CD4-positive, alpha-beta T cell treated with Interleukin-17A for 1 hour (primary cell): ENCODE measurements around the gene CACNB4.
"Not testable (repeated sequence)": the region's sequence is repeated elsewhere in the genome, so short reads cannot be mapped to it uniquely, and the experiment has no call there.

Experiments
- DNase-seq: peaks from one replicate; pipeline ENCODE4 v3.0.0-alpha.2; 2020

The CACNB4 gene

GRCh38 chr2:151808258-151809072 is 290.4 kb downstream of the CACNB4 start:
- peak; percentile 55 for DNase-seq

DNA sequence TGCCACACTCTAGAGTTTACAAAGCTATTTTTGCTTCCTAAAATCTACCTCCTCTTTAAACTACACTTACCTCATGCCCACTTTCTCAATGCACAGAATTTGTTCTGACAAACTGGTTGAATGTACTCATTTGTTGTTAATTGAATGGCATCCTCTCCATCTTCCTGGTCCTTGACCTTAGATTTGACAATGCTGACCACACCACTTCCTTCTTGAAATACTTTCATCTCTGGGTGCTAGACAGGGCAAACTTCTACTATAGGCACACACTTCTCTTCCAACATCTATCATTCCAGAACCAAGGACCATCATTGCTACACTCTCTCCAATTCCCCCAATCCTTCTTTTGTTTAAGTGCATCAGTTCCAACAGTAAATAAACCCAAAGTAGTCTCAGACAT is 292.9 kb downstream of the CACNB4 start:
- no peak for DNase-seq

- no peak for DNase-seq
These were observed 293.5 kb downstream of the CACNB4 start for GRCh38 chr2:151805343-151805742.

- no peak for DNase-seq
These were observed 295.0 kb downstream of the CACNB4 start for GRCh38 chr2:151803811-151804210.

DNA sequence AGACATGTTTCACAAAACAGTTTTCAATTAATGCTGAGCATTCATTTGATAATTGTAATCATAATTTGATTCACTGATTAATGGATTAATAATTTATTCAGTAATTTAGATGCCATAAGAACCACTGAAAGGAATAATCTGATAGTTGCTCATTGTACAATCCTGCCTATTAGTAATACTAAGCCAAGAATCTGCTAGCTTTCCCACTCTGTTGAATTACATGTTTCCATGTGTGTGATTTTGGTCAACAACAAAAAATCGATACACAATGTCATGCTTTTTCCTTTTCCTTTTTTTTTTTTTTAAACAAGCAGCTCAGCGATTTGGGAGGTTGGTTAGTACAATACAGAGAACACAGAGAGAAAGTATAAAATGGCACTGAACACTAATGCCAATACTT is 296.5 kb downstream of the CACNB4 start:
- no peak for DNase-seq

GRCh38 chr2:151799886-151800292 is 299.0 kb downstream of the CACNB4 start:
- DNase-seq: no peak

DNA sequence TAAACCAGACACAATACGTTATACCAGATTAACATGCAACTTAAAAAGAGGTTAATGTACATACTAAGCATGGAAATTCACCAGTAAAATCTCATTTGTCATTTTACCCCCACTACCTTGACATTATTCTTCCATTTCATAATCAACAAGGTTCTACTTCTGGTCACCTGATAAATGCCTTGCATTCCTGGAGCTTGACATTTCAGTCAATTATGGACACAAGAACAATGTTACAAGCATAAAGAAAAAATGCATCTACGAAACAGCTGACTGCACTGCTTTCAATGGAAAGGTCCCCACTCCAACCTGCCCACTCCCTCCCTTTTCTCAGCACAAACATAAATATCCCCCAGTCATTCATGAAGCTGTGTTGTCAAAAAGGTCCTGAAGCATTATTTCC is 302.1 kb downstream of the CACNB4 start:
- no peak for DNase-seq

DNA sequence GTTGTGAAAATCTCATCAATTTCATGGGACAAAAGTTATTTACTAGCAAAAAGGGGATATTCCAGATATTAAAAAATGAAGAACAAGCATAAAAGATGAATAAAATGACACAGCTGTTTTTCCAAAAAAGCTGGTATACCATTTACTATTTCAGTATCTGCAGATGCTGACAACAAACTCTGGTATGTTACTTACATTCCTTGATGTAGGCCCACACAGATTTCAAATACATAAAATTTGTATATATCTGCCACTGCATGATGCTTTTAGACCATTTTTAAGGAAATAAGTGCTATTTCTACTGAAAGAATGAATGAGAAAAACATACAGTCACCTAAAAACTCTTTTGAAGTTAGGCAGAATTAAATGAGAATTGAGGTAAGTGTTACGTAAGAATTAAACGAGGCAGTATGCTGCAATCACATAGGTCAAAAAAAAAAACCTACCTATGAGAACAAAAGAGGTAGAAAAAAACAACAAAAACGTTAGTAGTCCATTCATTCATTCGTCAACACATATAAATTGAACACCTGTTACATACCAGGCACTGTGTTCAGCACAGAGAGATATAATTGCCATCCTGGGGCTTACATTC is 303.1 kb downstream of the CACNB4 start:
- DNase-seq: no peak

DNA sequence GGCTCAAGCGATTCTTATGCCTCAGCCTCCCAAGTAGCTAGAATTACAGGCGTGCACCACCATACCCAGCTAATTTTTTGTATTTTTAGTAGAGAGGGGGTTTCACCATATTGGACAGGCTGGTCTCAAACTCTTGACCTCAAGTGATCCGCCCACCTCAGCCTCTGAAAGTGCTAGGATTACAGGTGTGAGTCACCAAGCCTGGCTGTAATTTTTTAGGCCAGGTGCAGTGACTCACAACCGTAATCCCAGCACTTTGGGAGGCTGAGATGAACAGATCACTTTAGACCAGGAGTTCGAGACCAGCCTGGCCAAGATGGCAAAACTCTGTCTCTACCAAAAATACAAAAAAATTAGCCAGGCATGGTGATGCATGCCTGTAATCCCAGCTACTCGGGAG is 304.4 kb downstream of the CACNB4 start:
- DNase-seq: not testable (repeated sequence)

- DNase-seq: no peak
These were observed 305.7 kb downstream of the CACNB4 start for GRCh38 chr2:151793123-151793522.

DNA sequence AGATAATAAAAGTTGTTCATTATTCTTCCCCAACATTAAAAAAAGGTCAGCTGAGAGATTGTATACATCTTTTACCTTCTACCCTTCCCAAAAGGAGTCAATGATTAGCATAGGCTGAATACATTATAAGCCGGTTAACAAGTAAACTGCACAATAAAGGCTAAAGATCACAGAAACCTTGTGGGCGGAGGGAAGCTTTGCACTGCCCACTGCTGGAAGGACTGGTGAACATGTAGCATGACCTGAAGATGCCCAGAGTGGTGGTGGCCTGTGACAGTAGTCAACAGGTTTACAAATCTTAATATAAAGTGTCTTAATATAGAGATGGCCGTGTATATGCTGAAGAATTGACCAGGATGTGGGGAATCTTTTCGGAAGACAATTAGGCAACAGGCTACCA is 306.3 kb downstream of the CACNB4 start:
- DNase-seq: no peak

DNA sequence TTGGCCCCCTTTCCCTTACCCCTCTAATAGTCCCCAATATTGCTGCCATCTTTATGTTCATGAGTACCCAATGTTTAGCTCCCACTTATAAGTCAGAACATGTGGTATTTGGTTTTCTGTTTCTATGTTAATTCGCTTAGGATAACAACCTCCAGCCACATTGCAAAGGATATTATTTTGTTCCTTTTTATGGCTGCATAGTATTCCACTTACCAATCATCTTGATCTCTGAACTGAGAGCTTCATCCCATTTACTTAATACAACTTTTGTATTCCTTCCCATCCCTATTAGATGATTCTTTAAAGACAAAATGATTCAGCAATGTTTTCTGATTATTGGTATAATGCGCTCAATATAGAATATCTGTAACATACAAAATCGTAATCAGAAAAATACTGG is 307.3 kb downstream of the CACNB4 start:
- no peak for DNase-seq

GRCh38 chr2:151790689-151791088 is 308.2 kb downstream of the CACNB4 start:
- no peak for DNase-seq

GRCh38 chr2:151789055-151789834 is 309.6 kb downstream of the CACNB4 start:
- no peak for DNase-seq

DNA sequence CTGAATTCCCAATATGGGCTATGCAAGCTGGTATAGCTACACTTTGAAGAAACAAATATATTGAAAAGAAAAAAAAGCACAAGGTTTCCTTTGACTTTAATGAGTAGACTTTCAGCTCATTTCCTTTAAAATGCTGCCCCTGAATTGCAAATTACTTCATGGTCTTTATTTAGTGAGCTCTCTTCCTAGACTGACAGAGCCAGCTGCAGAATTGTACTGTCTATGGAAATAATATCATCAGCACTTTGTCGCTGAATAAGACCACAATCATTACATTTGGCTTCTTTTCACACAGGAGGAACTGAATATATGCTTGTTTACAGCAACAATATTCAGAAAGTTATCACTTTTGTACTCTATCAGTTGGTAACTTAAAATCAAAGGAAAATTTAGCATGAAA is 312.4 kb downstream of the CACNB4 start:
- DNase-seq: no peak

- DNase-seq: no peak
These were observed 312.8 kb downstream of the CACNB4 start for GRCh38 chr2:151786077-151786476.

DNA sequence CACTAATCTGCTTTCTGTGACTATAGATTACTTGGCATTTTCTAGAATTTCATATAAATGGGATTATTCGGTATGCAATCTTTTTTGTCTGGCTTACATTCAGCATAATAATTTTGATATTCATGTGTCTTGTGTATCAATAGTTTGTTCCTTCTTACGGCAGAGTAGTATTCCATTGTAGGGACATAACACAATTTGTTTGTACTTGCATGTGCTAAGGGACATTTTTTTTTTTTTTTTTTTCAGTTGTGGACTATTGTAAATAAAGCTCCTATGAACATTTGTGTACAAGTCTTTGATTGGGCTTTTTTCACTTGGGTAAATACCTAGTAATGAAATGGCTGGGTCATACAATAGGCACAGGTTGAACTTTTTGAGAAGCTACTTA is 315.7 kb downstream of the CACNB4 start:
- DNase-seq: no peak
